ENCODE data around the gene RNF34.

RNF34 gene

DNA sequence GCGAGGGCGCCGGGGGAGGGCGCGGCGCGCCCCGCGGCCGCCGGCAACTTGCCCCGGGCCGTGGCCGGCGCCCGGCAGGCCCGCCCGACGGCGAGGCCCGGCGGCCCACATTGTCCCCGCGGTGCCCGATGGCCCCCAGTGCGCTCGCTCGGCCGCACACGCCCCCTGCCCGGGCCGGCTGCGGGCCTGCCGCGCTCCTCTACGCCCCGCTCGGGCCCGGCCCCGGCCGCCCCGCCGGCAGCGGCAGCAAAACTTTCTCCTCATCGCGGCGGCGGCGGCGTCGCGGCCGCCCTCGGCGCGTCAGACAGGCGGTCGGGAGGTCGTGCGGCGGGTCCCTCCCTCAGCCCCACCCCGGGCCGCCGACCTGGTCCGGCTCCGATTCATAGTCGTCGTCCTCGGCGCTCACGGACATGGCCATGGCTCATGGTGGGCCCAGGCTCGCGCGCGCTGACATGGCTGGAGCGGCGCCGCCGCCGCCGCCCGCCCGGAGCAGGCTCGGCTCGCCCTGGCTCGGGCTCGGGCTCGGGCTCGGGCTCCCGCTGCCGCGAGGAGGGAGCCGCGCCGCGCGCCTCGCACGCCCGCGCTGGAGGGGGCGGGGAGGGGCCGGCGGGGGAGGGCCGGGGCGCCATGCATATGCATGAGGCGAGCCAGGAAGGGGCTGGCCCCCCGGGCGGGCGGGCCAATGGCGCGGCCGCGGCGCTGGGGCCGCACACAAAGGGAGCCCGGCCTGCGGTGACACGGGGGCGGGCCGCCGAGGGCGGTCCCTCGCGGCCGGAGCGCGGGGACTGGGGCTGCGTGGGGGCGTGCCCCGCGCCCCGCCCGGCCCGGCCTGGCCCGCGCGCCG lies 67.1 kb downstream of the RNF34 start:
- DNase-seq (ENCODE audit: low read depth, low spot score): no peak

DNA sequence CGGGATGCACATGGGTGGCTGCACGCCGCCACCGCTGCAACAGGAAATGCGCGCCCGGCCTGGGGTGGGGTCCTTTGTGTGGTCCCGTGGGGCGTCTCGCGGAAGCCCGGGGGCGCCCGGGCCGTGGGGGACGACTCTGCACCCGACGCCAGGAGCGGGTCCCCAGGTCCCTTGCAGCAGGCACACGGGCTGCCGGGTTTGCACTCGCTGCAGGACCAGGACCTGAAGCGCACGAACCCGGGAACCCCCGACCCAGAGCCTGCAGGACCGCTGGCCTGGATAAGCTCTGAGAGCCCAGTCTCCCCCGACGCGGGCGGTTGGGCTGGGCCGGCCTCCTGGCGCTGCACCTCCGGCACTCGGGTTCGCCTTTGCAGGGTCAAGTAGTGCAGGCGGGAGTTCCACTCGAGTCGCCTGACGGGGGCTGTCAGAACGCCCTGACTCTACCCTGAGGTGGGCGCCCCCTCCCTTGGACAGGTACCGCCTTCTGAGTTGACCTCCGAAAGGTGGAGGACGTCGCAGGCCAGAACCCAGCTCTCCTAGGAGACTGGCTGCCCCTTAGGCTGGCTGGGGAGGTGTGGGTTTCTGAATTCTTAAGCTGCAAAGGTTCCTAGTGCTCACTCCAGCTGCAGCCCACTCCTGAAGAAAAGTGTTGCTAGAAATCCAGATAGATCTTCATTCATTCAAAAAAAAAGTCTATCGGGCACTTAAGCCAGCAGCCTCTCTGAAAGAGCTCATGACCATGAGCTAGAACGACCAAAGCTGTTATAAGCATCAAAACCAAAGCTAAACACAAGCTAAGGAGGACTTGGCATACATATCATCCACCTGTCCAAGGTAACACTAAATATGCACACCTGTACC lies 68.0 kb downstream of the RNF34 start:
- no peak for DNase-seq (ENCODE audit: low read depth, low spot score)

DNA sequence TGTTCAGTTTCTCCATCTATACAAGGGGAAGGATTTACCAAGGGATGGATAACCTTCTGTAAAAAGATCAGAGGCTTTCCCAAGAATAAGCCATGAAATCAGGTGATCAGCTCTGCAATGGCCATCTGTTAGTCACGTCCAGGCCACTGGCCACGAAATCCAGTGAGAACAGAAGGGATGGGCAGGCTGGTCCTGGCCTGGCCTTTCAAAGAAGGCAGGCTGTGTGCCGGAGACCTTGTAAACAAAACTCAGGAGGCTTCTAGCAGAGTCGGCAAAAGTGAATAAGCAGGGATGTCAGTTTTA lies 68.5 kb downstream of the RNF34 start:
- DNase-seq (ENCODE audit: low read depth, low spot score): no peak

DNA sequence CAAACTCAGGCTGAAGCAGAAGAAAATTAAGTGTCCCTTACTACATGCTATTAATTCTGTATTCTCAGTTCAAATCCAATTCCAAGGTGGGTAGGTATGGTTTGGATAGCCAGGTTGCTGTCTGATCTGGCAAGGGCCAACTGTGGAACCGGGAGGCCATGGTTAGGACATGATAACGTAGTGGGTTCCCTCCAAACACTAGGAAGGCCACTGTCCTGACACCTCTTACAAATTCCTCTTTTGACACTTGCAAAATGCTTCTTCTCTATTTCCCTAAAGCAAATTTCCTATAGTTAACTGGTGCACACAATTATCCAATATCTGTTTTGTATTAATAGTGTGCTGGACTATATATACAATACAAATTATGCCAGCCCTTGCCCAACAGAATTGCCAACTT lies 70.8 kb downstream of the RNF34 start:
- no peak for DNase-seq (ENCODE audit: low read depth, low spot score)

DNA sequence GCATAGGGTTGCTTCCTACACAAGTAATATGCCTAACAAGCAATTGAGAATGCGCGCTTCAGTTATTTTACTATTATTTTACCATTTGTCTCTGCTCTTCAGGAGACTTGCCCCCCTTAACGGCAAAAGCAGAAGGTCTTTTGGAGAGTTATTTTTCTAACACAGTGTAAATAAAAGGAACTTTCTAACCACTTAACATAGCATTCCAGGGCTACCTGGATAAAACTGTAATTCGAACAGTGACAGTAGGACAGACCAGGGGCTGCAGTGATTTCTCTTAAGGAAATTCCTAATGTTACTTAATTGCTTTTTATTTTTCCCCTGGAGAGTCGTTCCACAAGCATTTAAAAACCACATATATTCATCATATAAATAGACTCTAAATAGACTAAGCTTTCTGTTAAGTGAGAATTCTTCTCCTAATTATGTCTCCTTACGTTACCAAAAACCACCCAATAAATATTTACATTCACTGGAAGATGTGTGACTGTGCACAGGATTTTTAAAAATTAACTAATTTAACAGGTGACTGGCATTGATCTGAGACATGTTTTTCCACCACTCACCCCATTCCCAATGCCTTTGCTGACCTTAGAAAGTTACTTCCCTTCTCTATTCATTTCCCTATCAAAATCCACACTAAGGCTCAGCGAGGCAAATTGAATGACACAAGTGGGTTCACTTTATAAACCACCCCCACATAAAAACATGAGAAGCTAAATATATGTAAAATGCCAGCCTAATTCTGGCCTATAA lies 72.4 kb downstream of the RNF34 start:
- no peak for DNase-seq (ENCODE audit: low read depth, low spot score)
